ENCODE measurements around the gene IL17RE. TPM values are rescaled to one million over a fixed set of nuclear protein-coding genes. Genes with fewer than 3 reads are reported as not detected.

The IL17RE gene
- total and polyA plus RNA-seq, 2 of the 13 experiments (the other 11 are each of a cell fraction or from before 2014, with no cell fraction given) = 14.5 to 24.1 TPM

GRCh38 chr3:9878700-9879099 is 23.9 kb upstream of the IL17RE start (continued):
- TF ChIP-seq ZNF274 (CRISPR knock-in tag; IDR thresholded peaks at IDR 0.05) (no peak), ZNF878 (CRISPR knock-in tag; IDR thresholded peaks at IDR 0.05) (no peak), ZNF704 (CRISPR knock-in tag; IDR thresholded peaks at IDR 0.05; ENCODE audit: borderline replicate concordance) (no peak), TOPORS (CRISPR knock-in tag; IDR thresholded peaks at IDR 0.05) (no peak), KDM5B (CRISPR knock-in tag; IDR thresholded peaks at IDR 0.05; ENCODE audit: borderline replicate concordance) (no peak), TEF (CRISPR knock-in tag; IDR thresholded peaks at IDR 0.05) (no peak), CHD4 (IDR thresholded peaks at IDR 0.05; ENCODE audit: borderline replicate concordance, low read length) (no peak), FOXP4 (CRISPR knock-in tag; IDR thresholded peaks at IDR 0.05) (peak; percentile 17; the same call in 1 of the 2 replicates), CTCF (CRISPR knock-in tag; IDR thresholded peaks at IDR 0.05) (0 out of 2 replicates have a peak, but pooled peaks have one; percentile 3), SMARCE1 (IDR thresholded peaks at IDR 0.05; ENCODE audit: borderline replicate concordance) (0 out of 2 replicates have a peak, but pooled peaks have one; percentile 38), PHF20 (CRISPR knock-in tag; IDR thresholded peaks at IDR 0.05) (no peak), TFDP2 (CRISPR knock-in tag; IDR thresholded peaks at IDR 0.05) (no peak), RXRA (CRISPR knock-in tag; IDR thresholded peaks at IDR 0.05) (peak; percentile 78), ZNF710 (CRISPR knock-in tag; IDR thresholded peaks at IDR 0.05; ENCODE audit: borderline replicate concordance) (no peak), ATAD3A (CRISPR knock-in tag; IDR thresholded peaks at IDR 0.05) (no peak), CHD2 (IDR thresholded peaks at IDR 0.05; ENCODE audit: low read depth, low read length) (no peak), ZNF574 (CRISPR knock-in tag; IDR thresholded peaks at IDR 0.05) (peak; percentile 71)

Measured in HepG2 (cell line).